Liver (tissue), 9 donors: ENCODE data around the gene CDPF1. TPM values are rescaled to one million over a fixed set of nuclear protein-coding genes. Genes with fewer than 3 reads are reported as not detected.

Experiments
- DNase-seq: peaks from one replicate; pipeline ENCODE4 v3.0.0-alpha.2; 2017; ENCODE audit warnings: low spot score
- H3K27ac ChIP-seq, 2 donors: one replicate each; pipeline ENCODE4 v1.7.0; 2013; ENCODE audit warnings: inconsistent platforms in 2 of 2, low read length in 2 of 2, control low read depth in 1 of 2, low read depth in 1 of 2, mild to moderate bottlenecking in 1 of 2
- H3K27me3 ChIP-seq, 4 donors: one replicate each; pipeline versions ENCODE4 v1.6.1 to v1.7.0; 2013; ENCODE audit warnings: low read length in 3 of 4, inconsistent platforms in 1 of 4, mild to moderate bottlenecking in 1 of 4, moderate library complexity in 1 of 4; ENCODE audit not compliant: control insufficient read depth in 4 of 4, insufficient read depth in 4 of 4
- H3K36me3 ChIP-seq, 4 donors: one replicate each; pipeline versions ENCODE4 v1.6.1 to v1.7.0; 2013; ENCODE audit warnings: low read length in 3 of 4, mild to moderate bottlenecking in 3 of 4, low read depth in 1 of 4, moderate library complexity in 1 of 4; ENCODE audit not compliant: control insufficient read depth in 4 of 4, insufficient read depth in 3 of 4
- H3K4me1 ChIP-seq, 4 donors: one replicate each; pipeline versions ENCODE4 v1.6.1 to v1.7.0; 2013; ENCODE audit warnings: low read length in 3 of 4, mild to moderate bottlenecking in 3 of 4, moderate library complexity in 1 of 4; ENCODE audit not compliant: control insufficient read depth in 4 of 4, insufficient read depth in 4 of 4
- H3K4me3 ChIP-seq, 3 donors: one replicate each; pipeline versions ENCODE4 v1.6.1 to v1.7.0; 2013; ENCODE audit warnings: low read length in 3 of 3, control low read depth in 1 of 3, low read depth in 1 of 3, mild to moderate bottlenecking in 1 of 3
- H3K9ac ChIP-seq, 2 donors: one replicate each; pipeline ENCODE4 v1.7.0; 2013; ENCODE audit warnings: low read length in 2 of 2, mild to moderate bottlenecking in 2 of 2, moderate library complexity in 2 of 2, control low read depth in 1 of 2, low read depth in 1 of 2
- H3K9me3 ChIP-seq, 4 donors: one replicate each; pipeline versions ENCODE4 v1.6.1 to v1.7.0; 2013; ENCODE audit warnings: low read length in 3 of 4; ENCODE audit not compliant: control insufficient read depth in 4 of 4
- CTCF ChIP-seq: fragments of 150-350 bp; IDR thresholded peaks from 2 replicates; pipeline ENCODE4 v1.5.1; 2017; ENCODE audit warnings: improper control_type of control experiment, low read depth, low read length; ENCODE audit not compliant: missing input control
- EGR1 ChIP-seq, 2 donors: IDR thresholded peaks; 2 replicates each; pipeline ENCODE4 v1.6.1; 2016 to 2018; ENCODE audit warnings: antibody characterized with exemption in 2 of 2, low read depth in 2 of 2
- FOXA1 ChIP-seq: IDR thresholded peaks from 2 replicates; pipeline ENCODE4 v1.6.1; 2016; ENCODE audit warnings: antibody characterized with exemption
- FOXA2 ChIP-seq: IDR thresholded peaks from 2 replicates; pipeline ENCODE4 v1.6.1; 2016; ENCODE audit warnings: antibody characterized with exemption
- GABPA ChIP-seq, 2 donors: IDR thresholded peaks in 1 of 2; conservative IDR thresholded peaks in 1 of 2; 2 replicates each; pipeline ENCODE4 v1.6.1; 2016; ENCODE audit warnings: antibody characterized with exemption in 2 of 2, mild to moderate bottlenecking in 1 of 2, moderate library complexity in 1 of 2
- HNF4A ChIP-seq, 2 donors: conservative IDR thresholded peaks; 2 replicates each; pipeline ENCODE4 v1.6.1; 2016; ENCODE audit warnings: antibody characterized with exemption in 2 of 2, mild to moderate bottlenecking in 2 of 2
- HNF4G ChIP-seq: IDR thresholded peaks from 2 replicates; pipeline ENCODE4 v1.6.1; 2016; ENCODE audit warnings: antibody characterized with exemption
- JUND ChIP-seq, 2 donors: IDR thresholded peaks; 2 replicates each; pipeline ENCODE4 v1.6.1; 2016; ENCODE audit warnings: antibody characterized with exemption in 2 of 2
- MAX ChIP-seq: IDR thresholded peaks from 2 replicates; pipeline ENCODE4 v1.6.1; 2016; ENCODE audit warnings: antibody characterized with exemption
- NR2F2 ChIP-seq: IDR thresholded peaks from 2 replicates; pipeline ENCODE4 v1.6.1; 2016; ENCODE audit warnings: antibody characterized with exemption
- RAD21 ChIP-seq, 2 donors: IDR thresholded peaks; 2 replicates each; pipeline ENCODE4 v1.6.1; 2016; ENCODE audit warnings: antibody characterized with exemption in 2 of 2, mild to moderate bottlenecking in 2 of 2
- REST ChIP-seq: IDR thresholded peaks from 2 replicates; pipeline ENCODE4 v1.6.1; 2016; ENCODE audit warnings: antibody characterized with exemption, mild to moderate bottlenecking
- RXRA ChIP-seq, 2 donors: IDR thresholded peaks; 2 replicates each; pipeline ENCODE4 v1.6.1; 2017 to 2018; ENCODE audit warnings: antibody characterized with exemption in 2 of 2, mild to moderate bottlenecking in 1 of 2
- SP1 ChIP-seq: IDR thresholded peaks from 2 replicates; pipeline ENCODE4 v1.6.1; 2018; ENCODE audit warnings: antibody characterized with exemption, mild to moderate bottlenecking
- TAF1 ChIP-seq: conservative IDR thresholded peaks from 2 replicates; pipeline ENCODE4 v1.6.1; 2016; ENCODE audit warnings: antibody characterized with exemption, mild to moderate bottlenecking
- WGBS: extraction: QIAGEN DNeasy Blood & Tissue Kit; methylation state at CpG from one replicate; pipeline ENCODE4 v1.1.7; 2013; 5-methylcytosine and 5-hydroxymethylcytosine counted together
- polyA plus RNA-seq, 2 donors: library from polyadenylated mRNA; stranded (reverse) in 1 of 2; unstranded in 1 of 2; fragments of 200-250 nt in 1 of 2; fragments of >200 nt in 1 of 2; fragmentation: Nextera tagmentation in 1 of 2; extraction: Ambion mirVana in 1 of 2; gene quantifications; one replicate each; pipeline versions ENCODE4 v1.2.1 to v1.2.3, GENCODE V29; 2013 to 2015
- total RNA-seq, 2 donors: library from RNA; depleted of rRNA; stranded (reverse); fragments of >200 nt; gene quantifications; one replicate each; pipeline ENCODE4 v1.2.3, GENCODE V29; 2014
- TF ChIP-seq, protein P1 (sequence below): IDR thresholded peaks from 2 replicates; pipeline ENCODE4 v1.6.1; 2016; ENCODE audit warnings: antibody characterized with exemption
- donor health status: healthy.
- donor health status: healthy.
- donor health status: healthy.
- donor health status: healthy.
- donor health status: healthy.

The CDPF1 gene
- total and polyA plus RNA-seq, 4 donors = 3.9 to 6.6 (median 5.3) TPM

DNA sequence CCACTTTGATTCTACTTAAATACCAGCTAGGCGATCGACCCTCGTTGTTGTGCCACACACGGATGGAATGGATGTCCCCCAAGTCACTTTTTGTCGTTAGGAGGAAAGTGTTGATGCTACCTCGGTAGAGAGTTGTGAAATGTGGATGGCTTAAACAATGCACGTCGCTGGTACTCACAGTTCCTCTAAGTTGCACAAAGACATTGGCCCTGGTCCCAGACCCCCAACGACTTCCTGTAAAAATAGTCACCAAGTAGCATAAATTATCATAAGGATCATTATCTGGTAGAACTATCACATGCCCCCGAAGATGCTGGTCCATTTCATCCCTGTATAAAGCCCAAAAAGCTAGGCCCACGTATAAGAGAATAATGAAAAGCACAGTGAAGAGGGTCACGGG lies 9.3 kb upstream of the CDPF1 start:
- Histone ChIP-seq H3K4me3 (no peak overlapping the region), H3K4me1 (peaks cover 0 to 4% (median 0%) of the 10 kb centered on the region in 4 donors), H3K27me3 (no peaks in the 10 kb centered on the region), H3K27ac (no peak overlapping the region), H3K36me3 (no peaks in the 10 kb centered on the region), H3K9ac (no peak overlapping the region), H3K9me3 (no peaks in the 10 kb centered on the region)
- no peak for DNase-seq
- WGBS = 83% methylated on average over 12 of the region's 12 CpGs
- TF ChIP-seq, protein P1, sequence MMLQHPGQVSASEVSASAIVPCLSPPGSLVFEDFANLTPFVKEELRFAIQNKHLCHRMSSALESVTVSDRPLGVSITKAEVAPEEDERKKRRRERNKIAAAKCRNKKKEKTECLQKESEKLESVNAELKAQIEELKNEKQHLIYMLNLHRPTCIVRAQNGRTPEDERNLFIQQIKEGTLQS = no peak
- TF ChIP-seq CTCF (no peak), TAF1 (no peak), RAD21 (IDR thresholded peaks at IDR 0.05) (no peak), HNF4G (no peak), MAX (no peak), JUND (IDR thresholded peaks at IDR 0.05) (no peak), NR2F2 (no peak), FOXA1 (no peak), GABPA (IDR thresholded peaks at IDR 0.05 in 1 of 2, conservative IDR thresholded peaks at IDR 0.05 in 1 of 2) (no peak), FOXA2 (no peak), SP1 (no peak), HNF4A (conservative IDR thresholded peaks at IDR 0.05) (no peak), EGR1 (IDR thresholded peaks at IDR 0.05; ENCODE audit: low read depth in 2 of 2) (no peak)

- Histone ChIP-seq H3K27me3 (no peaks in the 10 kb centered on the region), H3K4me3 (no peak overlapping the region), H3K27ac (no peak overlapping the region), H3K36me3 (no peaks in the 10 kb centered on the region), H3K4me1 (peaks cover 0 to under 1% (median 0%) of the 10 kb centered on the region in 4 donors), H3K9me3 (no peaks in the 10 kb centered on the region), H3K9ac (no peak overlapping the region)
- DNase-seq = no peak
- WGBS = 87% methylated on average over 8 of the region's 8 CpGs
- no peak for TF ChIP-seq CTCF
- no peak for TF ChIP-seq RXRA (IDR thresholded peaks at IDR 0.05)
- no peak for TF ChIP-seq FOXA1
- TF ChIP-seq EGR1 (IDR thresholded peaks at IDR 0.05; ENCODE audit: low read depth in 2 of 2) = no peak
- no peak for TF ChIP-seq MAX
- TF ChIP-seq REST = no peak
- no peak for TF ChIP-seq RAD21 (IDR thresholded peaks at IDR 0.05)
- no peak for TF ChIP-seq FOXA2
These were observed 6.4 kb upstream of the CDPF1 start for GRCh38 chr22:46256358-46256958.
